Mammary epithelial cell (primary cell): ENCODE data around the gene APOLD1.

Experiments used
- EZH2 ChIP-seq: IDR thresholded peaks from 2 replicates; pipeline ENCODE4 v1.6.1; 2012; ENCODE audit warnings: low read length, inconsistent platforms, borderline replicate concordance
- TF ChIP-seq, protein P1 (sequence below), 2 donors: IDR thresholded peaks in 1 of 2; conservative IDR thresholded peaks in 1 of 2; 2 replicates each; pipeline ENCODE4 v1.5.1; 2011 to 2012; ENCODE audit warnings: inconsistent platforms in 2 of 2, low read length in 2 of 2, mild to moderate bottlenecking in 2 of 2, control low read depth in 1 of 2, low read depth in 1 of 2; ENCODE audit not compliant: insufficient read depth in 1 of 2; ENCODE audit errors: extremely low read depth in 1 of 2

DNA sequence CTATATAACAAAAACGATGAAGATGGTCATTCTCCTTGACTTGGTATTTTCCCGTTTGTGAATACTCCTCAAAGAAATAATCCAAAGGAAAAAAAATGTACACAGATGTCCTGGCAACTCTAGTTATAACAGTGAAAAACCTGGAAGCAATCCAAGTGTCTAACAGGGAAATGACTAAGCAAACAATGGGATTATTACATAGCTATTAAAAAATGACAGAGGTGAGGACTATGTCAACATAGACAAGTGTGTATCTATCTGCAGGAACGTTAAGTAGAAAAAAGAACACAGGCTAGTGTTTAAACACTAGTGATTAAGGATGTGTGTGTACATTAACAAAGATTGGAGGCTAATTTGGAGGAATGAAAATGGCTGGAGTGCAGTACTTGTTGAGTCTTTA is 5.9 kb upstream of the APOLD1 start:
- TF ChIP-seq, protein P1, sequence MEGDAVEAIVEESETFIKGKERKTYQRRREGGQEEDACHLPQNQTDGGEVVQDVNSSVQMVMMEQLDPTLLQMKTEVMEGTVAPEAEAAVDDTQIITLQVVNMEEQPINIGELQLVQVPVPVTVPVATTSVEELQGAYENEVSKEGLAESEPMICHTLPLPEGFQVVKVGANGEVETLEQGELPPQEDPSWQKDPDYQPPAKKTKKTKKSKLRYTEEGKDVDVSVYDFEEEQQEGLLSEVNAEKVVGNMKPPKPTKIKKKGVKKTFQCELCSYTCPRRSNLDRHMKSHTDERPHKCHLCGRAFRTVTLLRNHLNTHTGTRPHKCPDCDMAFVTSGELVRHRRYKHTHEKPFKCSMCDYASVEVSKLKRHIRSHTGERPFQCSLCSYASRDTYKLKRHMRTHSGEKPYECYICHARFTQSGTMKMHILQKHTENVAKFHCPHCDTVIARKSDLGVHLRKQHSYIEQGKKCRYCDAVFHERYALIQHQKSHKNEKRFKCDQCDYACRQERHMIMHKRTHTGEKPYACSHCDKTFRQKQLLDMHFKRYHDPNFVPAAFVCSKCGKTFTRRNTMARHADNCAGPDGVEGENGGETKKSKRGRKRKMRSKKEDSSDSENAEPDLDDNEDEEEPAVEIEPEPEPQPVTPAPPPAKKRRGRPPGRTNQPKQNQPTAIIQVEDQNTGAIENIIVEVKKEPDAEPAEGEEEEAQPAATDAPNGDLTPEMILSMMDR (conservative IDR thresholded peaks at IDR 0.05 in 1 of 2, IDR thresholded peaks at IDR 0.05 in 1 of 2; ENCODE audit: extremely low read depth in 1 of 2, insufficient read depth in 1 of 2, low read depth in 1 of 2, low read length in 2 of 2), result no peak
- TF ChIP-seq EZH2, result no peak
